GM12878 (cell line): Measurements from ENCODE around the gene LY6G5B. TPM values are rescaled to one million over a fixed set of nuclear protein-coding genes. Genes with fewer than 3 reads are reported as not detected.

Experiments used
- FOS ChIP-seq: IDR thresholded peaks from 3 replicates; pipeline ENCODE4 v1.6.1; 2011; ENCODE audit warnings: borderline replicate concordance; ENCODE audit not compliant: insufficient read length; ENCODE audit errors: extremely low read depth
- MTA3 ChIP-seq: IDR thresholded peaks from 2 replicates; pipeline ENCODE4 v1.6.1; 2012; ENCODE audit warnings: low read length, inconsistent platforms, borderline replicate concordance
- NFIC ChIP-seq: IDR thresholded peaks from 2 replicates; pipeline ENCODE4 v1.6.1; 2012; ENCODE audit warnings: low read depth, mild to moderate bottlenecking, inconsistent platforms, low read length, moderate library complexity
- PML ChIP-seq: IDR thresholded peaks from 2 replicates; pipeline ENCODE4 v1.6.1; 2012; ENCODE audit warnings: low read length, inconsistent platforms
- POLR2A ChIP-seq: IDR thresholded peaks from 2 replicates; pipeline ENCODE4 v1.6.1; 2011; ENCODE audit warnings: low read depth, mild to moderate bottlenecking, low read length
- POU2F2 ChIP-seq: IDR thresholded peaks from 3 replicates; pipeline ENCODE4 v1.6.1; 2011; ENCODE audit warnings: low read depth, mild to moderate bottlenecking, low read length, borderline replicate concordance
- RCOR1 ChIP-seq: conservative IDR thresholded peaks from 2 replicates; pipeline ENCODE4 v1.6.1; 2012; ENCODE audit warnings: low read depth, low read length, improper control_type of control experiment
- RUNX3 ChIP-seq: IDR thresholded peaks from 2 replicates; pipeline ENCODE4 v1.6.1; 2012; ENCODE audit warnings: low read length, inconsistent platforms
- SP1 ChIP-seq: IDR thresholded peaks from one replicate; pipeline ENCODE4 v1.6.1; 2011; ENCODE audit warnings: low read depth, low read length
- TBL1XR1 ChIP-seq: IDR thresholded peaks from 2 replicates; pipeline ENCODE4 v1.6.1; 2012; ENCODE audit warnings: low read depth, low read length, improper control_type of control experiment
- polyA plus RNA-seq, 11 experiments: library from polyadenylated mRNA; depleted of rRNA in 4 of 11; unstranded in 6 of 11; stranded (reverse) in 5 of 11; fragments of >200 nt; fragmentation: Nextera tagmentation in 4 of 11; fragmentation: Illumina TruSeq in 1 of 11; extraction: Ambion mirVana in 4 of 11; extraction: Trizol in 1 of 11; gene quantifications; 1 replicate in 1 of 11; 2 replicates in 10 of 11; pipeline versions ENCODE4 v1.2.1 to v1.2.3, GENCODE V29; 2011 to 2016; ENCODE audit warnings: inconsistent platforms in 2 of 11, missing spikeins in 2 of 11, low read depth in 1 of 11
- total RNA-seq, 4 experiments: library from RNA; depleted of rRNA in 3 of 4; stranded (reverse); fragments of >200 nt in 3 of 4; fragmentation: Illumina TruSeq in 1 of 4; extraction: Trizol in 1 of 4; gene quantifications; 2 replicates each; pipeline versions ENCODE4 v1.2.1 to v1.2.3, GENCODE V29; 2013 to 2021
- TF ChIP-seq, protein P1 (sequence below): fragments of 450-650 bp; IDR thresholded peaks from 2 replicates; pipeline ENCODE4 v1.6.1; 2017; ENCODE audit warnings: antibody characterized with exemption, mild to moderate bottlenecking, moderate library complexity
- TF ChIP-seq, protein P2 (sequence below): IDR thresholded peaks from 2 replicates; pipeline ENCODE4 v1.6.1; 2011; ENCODE audit warnings: mild to moderate bottlenecking, low read depth, low read length, moderate library complexity; ENCODE audit not compliant: insufficient replicate concordance
- TF ChIP-seq, protein P3 (sequence below): IDR thresholded peaks from 2 replicates; pipeline ENCODE4 v1.6.1; 2011; ENCODE audit warnings: borderline replicate concordance, low read depth, mild to moderate bottlenecking, moderate library complexity, low read length; ENCODE audit not compliant: insufficient read depth, poor library complexity, severe bottlenecking
- TF ChIP-seq, protein P4 (sequence below): fragments of 150-350 bp; IDR thresholded peaks from 2 replicates; pipeline ENCODE4 v1.6.1; 2014; ENCODE audit warnings: mild to moderate bottlenecking, low read depth, low read length
- TF ChIP-seq, protein P5 (sequence below): IDR thresholded peaks from 2 replicates; pipeline ENCODE4 v1.6.1; 2012; ENCODE audit warnings: low read depth, low read length, improper control_type of control experiment
- TF ChIP-seq, protein P6 (sequence below): IDR thresholded peaks from 2 replicates; pipeline ENCODE4 v1.6.1; 2012; ENCODE audit warnings: mild to moderate bottlenecking, low read depth, low read length

Gene LY6G5B
- total and polyA plus RNA-seq, 10 of the 15 experiments (the other 5 are each of a cell fraction or from before 2014, with no cell fraction given), result 3.2 to 16.5 (median 7.5) TPM

DNA sequence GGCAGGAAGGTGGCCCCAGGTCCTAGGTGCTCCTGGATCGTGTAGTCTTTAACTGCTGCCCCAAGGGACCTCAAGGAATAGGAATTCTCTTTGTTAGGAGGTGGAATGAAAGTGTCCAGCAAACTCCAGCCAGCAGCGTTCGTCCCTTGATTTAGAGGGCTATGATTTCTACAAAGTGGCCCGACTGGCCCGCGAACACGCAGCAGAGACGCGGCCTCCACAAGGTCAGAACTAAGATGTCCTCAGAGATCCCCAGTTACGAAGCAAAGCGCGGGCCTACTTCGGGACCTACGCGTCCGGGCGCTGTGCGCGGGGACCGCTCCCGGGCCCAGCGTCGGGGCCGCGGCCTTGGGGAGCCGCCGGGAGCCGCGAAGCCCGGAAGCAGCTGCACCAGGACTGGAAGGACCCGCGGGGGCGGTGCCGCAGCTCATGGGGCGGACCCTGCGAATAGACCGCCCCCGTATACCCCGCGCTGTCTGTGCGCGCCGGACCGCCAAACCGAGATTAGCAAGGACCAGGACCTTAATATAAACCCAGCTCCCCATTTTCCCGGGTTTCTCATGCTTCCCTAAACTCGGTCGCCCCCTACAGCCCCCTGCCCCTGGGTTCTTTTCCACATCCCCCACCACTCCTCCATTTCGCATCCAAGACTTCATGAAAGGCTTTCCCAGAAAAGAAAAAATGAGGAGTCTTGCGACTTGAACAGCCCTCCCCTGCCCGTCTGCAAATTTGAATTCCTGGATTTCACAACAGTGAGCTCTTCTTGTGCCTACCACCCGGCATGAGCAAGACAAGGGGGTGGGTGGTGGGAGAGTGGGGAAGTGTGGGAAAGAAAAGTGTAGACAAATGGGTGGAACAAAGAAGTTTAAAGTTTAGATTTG lies 9.2 kb upstream of the LY6G5B start, which contains the start of gene C6orf47 (continued):
- TF ChIP-seq NFIC (peak; percentile 37; the same call in 1 of the 2 replicates), MTA3 (0 out of 2 replicates have a peak, but pooled peaks have one; percentile 20), POLR2A (peak; percentile 90), TBL1XR1 (no peak), SP1 (peak; percentile 14), POU2F2 (0 out of 3 replicates have a peak, but pooled peaks have one; percentile 65), FOS (no peak), PML (peak; percentile 93), RCOR1 (no peak), RUNX3 (peak; percentile 60)
- TF ChIP-seq, protein P1, sequence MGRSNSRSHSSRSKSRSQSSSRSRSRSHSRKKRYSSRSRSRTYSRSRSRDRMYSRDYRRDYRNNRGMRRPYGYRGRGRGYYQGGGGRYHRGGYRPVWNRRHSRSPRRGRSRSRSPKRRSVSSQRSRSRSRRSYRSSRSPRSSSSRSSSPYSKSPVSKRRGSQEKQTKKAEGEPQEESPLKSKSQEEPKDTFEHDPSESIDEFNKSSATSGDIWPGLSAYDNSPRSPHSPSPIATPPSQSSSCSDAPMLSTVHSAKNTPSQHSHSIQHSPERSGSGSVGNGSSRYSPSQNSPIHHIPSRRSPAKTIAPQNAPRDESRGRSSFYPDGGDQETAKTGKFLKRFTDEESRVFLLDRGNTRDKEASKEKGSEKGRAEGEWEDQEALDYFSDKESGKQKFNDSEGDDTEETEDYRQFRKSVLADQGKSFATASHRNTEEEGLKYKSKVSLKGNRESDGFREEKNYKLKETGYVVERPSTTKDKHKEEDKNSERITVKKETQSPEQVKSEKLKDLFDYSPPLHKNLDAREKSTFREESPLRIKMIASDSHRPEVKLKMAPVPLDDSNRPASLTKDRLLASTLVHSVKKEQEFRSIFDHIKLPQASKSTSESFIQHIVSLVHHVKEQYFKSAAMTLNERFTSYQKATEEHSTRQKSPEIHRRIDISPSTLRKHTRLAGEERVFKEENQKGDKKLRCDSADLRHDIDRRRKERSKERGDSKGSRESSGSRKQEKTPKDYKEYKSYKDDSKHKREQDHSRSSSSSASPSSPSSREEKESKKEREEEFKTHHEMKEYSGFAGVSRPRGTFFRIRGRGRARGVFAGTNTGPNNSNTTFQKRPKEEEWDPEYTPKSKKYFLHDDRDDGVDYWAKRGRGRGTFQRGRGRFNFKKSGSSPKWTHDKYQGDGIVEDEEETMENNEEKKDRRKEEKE, result no peak
- TF ChIP-seq, protein P2, sequence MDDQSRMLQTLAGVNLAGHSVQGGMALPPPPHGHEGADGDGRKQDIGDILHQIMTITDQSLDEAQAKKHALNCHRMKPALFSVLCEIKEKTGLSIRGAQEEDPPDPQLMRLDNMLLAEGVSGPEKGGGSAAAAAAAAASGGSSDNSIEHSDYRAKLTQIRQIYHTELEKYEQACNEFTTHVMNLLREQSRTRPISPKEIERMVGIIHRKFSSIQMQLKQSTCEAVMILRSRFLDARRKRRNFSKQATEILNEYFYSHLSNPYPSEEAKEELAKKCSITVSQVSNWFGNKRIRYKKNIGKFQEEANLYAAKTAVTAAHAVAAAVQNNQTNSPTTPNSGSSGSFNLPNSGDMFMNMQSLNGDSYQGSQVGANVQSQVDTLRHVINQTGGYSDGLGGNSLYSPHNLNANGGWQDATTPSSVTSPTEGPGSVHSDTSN, result peak; percentile 5
- TF ChIP-seq, protein P3, sequence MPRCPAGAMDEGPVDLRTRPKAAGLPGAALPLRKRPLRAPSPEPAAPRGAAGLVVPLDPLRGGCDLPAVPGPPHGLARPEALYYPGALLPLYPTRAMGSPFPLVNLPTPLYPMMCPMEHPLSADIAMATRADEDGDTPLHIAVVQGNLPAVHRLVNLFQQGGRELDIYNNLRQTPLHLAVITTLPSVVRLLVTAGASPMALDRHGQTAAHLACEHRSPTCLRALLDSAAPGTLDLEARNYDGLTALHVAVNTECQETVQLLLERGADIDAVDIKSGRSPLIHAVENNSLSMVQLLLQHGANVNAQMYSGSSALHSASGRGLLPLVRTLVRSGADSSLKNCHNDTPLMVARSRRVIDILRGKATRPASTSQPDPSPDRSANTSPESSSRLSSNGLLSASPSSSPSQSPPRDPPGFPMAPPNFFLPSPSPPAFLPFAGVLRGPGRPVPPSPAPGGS, result peak; percentile 85
- TF ChIP-seq, protein P4, sequence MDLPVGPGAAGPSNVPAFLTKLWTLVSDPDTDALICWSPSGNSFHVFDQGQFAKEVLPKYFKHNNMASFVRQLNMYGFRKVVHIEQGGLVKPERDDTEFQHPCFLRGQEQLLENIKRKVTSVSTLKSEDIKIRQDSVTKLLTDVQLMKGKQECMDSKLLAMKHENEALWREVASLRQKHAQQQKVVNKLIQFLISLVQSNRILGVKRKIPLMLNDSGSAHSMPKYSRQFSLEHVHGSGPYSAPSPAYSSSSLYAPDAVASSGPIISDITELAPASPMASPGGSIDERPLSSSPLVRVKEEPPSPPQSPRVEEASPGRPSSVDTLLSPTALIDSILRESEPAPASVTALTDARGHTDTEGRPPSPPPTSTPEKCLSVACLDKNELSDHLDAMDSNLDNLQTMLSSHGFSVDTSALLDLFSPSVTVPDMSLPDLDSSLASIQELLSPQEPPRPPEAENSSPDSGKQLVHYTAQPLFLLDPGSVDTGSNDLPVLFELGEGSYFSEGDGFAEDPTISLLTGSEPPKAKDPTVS, result no peak
- TF ChIP-seq, protein P5, sequence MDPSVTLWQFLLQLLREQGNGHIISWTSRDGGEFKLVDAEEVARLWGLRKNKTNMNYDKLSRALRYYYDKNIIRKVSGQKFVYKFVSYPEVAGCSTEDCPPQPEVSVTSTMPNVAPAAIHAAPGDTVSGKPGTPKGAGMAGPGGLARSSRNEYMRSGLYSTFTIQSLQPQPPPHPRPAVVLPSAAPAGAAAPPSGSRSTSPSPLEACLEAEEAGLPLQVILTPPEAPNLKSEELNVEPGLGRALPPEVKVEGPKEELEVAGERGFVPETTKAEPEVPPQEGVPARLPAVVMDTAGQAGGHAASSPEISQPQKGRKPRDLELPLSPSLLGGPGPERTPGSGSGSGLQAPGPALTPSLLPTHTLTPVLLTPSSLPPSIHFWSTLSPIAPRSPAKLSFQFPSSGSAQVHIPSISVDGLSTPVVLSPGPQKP, result peak; percentile 46; the same call in 1 of the 2 replicates
- TF ChIP-seq, protein P6, sequence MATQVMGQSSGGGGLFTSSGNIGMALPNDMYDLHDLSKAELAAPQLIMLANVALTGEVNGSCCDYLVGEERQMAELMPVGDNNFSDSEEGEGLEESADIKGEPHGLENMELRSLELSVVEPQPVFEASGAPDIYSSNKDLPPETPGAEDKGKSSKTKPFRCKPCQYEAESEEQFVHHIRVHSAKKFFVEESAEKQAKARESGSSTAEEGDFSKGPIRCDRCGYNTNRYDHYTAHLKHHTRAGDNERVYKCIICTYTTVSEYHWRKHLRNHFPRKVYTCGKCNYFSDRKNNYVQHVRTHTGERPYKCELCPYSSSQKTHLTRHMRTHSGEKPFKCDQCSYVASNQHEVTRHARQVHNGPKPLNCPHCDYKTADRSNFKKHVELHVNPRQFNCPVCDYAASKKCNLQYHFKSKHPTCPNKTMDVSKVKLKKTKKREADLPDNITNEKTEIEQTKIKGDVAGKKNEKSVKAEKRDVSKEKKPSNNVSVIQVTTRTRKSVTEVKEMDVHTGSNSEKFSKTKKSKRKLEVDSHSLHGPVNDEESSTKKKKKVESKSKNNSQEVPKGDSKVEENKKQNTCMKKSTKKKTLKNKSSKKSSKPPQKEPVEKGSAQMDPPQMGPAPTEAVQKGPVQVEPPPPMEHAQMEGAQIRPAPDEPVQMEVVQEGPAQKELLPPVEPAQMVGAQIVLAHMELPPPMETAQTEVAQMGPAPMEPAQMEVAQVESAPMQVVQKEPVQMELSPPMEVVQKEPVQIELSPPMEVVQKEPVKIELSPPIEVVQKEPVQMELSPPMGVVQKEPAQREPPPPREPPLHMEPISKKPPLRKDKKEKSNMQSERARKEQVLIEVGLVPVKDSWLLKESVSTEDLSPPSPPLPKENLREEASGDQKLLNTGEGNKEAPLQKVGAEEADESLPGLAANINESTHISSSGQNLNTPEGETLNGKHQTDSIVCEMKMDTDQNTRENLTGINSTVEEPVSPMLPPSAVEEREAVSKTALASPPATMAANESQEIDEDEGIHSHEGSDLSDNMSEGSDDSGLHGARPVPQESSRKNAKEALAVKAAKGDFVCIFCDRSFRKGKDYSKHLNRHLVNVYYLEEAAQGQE, result 0 out of 2 replicates have a peak, but pooled peaks have one; percentile 34
